GM12878 (cell line): ENCODE data around the gene TFB1M. TPM values are rescaled to one million over a fixed set of nuclear protein-coding genes. Genes with fewer than 3 reads are reported as not detected.

Source experiments
- ATAC-seq: fragments of 200-7000 bp; cut with Tn5 transposase; 3 replicates; pipeline ENCODE4 v1.9.1; 2020; ENCODE audit warnings: mild to moderate bottlenecking, moderate library complexity
- BruUV-seq: library from RNA; stranded (reverse); fragments of 400-500 nt; replicated peaks from 2 replicates; lab custom pipeline; 2021; lab: Mats Ljungman, UMichigan
- CTCF ChIA-PET: fragments of 300-600 bp; sonication (Branson Sonifier 250); formaldehyde crosslinking; extraction: SDS; loops from one replicate; lab custom pipeline; 2021; ENCODE audit warnings: inconsistent platforms; lab: Yijun Ruan, JAX
- POLR2A ChIA-PET: fragments of 350-600 bp; formaldehyde crosslinking; extraction: SDS; loops from one replicate; lab custom pipeline; 2021; ENCODE audit warnings: inconsistent platforms; lab: Charles Lee
- RAD21 ChIA-PET: fragments of 300-600 bp; sonication (Branson Sonifier 250); formaldehyde crosslinking; loops from one replicate; lab custom pipeline; 2023; ENCODE audit warnings: antibody characterized with exemption; ENCODE audit not compliant: unreplicated experiment; lab: Charles Lee
- SMC1A ChIA-PET: fragments of 300-600 bp; sonication (Branson Sonifier 250); formaldehyde crosslinking; loops from one replicate; lab custom pipeline; 2023; ENCODE audit not compliant: unreplicated experiment, uncharacterized antibody; lab: Charles Lee
- DNase-seq: peaks from one replicate; pipeline ENCODE4 v3.0.0-alpha.2; 2011; ENCODE audit warnings: low read depth, low spot score
- FAIRE-seq: peaks from 3 replicates; lab custom pipeline; 2011; peaks lifted over from hg19 to GRCh38; lab: Jason Lieb, UNC
- H2AFZ ChIP-seq: 2 replicates; pipeline ENCODE4 v1.6.0; 2011; ENCODE audit warnings: low read depth, low read length, control low read depth; ENCODE audit not compliant: control insufficient read depth
- H3K27ac ChIP-seq: 2 replicates; pipeline ENCODE4 v1.5.1; 2011; ENCODE audit warnings: control low read depth; ENCODE audit not compliant: control insufficient read depth, insufficient read depth
- H3K27me3 ChIP-seq, 2 experiments: replicated peaks in 1 of 2; 2 replicates each; pipeline versions ENCODE4 v1.6.0 to v1.6.1; 2011; ENCODE audit warnings: low read length in 1 of 2; ENCODE audit not compliant: control insufficient read depth in 2 of 2, insufficient read depth in 2 of 2
- H3K36me3 ChIP-seq, 2 experiments: 2 replicates each; pipeline ENCODE4 v1.5.1; 2011; ENCODE audit warnings: low read length in 1 of 2; ENCODE audit not compliant: control insufficient read depth in 2 of 2, insufficient read depth in 2 of 2
- H3K4me1 ChIP-seq: 2 replicates; pipeline ENCODE4 v1.6.1; 2011; ENCODE audit warnings: mild to moderate bottlenecking, low read length, moderate library complexity, mixed read lengths; ENCODE audit not compliant: control insufficient read depth, insufficient read depth
- H3K4me2 ChIP-seq: 2 replicates; pipeline ENCODE4 v1.6.0; 2011; ENCODE audit warnings: control low read depth; ENCODE audit not compliant: control insufficient read depth, insufficient read depth
- H3K4me3 ChIP-seq: fragments of 200-600 bp; sonication (generic); 2 replicates; pipeline ENCODE4 v1.5.1; 2016
- H3K79me2 ChIP-seq: 2 replicates; pipeline ENCODE4 v1.6.0; 2011; ENCODE audit warnings: low read length; ENCODE audit not compliant: control insufficient read depth, insufficient read depth
- H3K9ac ChIP-seq: 2 replicates; pipeline ENCODE4 v1.8.0; 2011; ENCODE audit warnings: low read length, control low read depth, mixed read lengths; ENCODE audit not compliant: control insufficient read depth, insufficient read depth
- H3K9me3 ChIP-seq: replicated peaks from 3 replicates; pipeline ENCODE4 v1.5.1; 2011; ENCODE audit warnings: mild to moderate bottlenecking, low read length; ENCODE audit not compliant: control insufficient read depth, insufficient read depth
- H4K20me1 ChIP-seq: 2 replicates; pipeline ENCODE4 v1.6.0; 2011; ENCODE audit not compliant: control insufficient read depth, insufficient read depth
- ASH2L ChIP-seq: fragments of 300-600, 200-600 bp; sonication (generic); IDR thresholded peaks from 2 replicates; pipeline ENCODE4 v1.6.1; 2017; ENCODE audit warnings: low read depth, mild to moderate bottlenecking, borderline replicate concordance
- IRF4 ChIP-seq: IDR thresholded peaks from 2 replicates; pipeline ENCODE4 v1.6.1; 2011; ENCODE audit warnings: low read depth, low read length
- KAT2A ChIP-seq: conservative IDR thresholded peaks from 2 replicates; pipeline ENCODE4 v1.6.1; 2011; ENCODE audit warnings: low read depth, low read length; ENCODE audit not compliant: control insufficient read depth
- NR2C2 ChIP-seq: IDR thresholded peaks from 2 replicates; pipeline ENCODE4 v1.6.1; 2011; ENCODE audit warnings: borderline replicate concordance, low read depth; ENCODE audit not compliant: control insufficient read depth, insufficient read length
- TBL1XR1 ChIP-seq: IDR thresholded peaks from 2 replicates; pipeline ENCODE4 v1.6.1; 2012; ENCODE audit warnings: low read depth, low read length, improper control_type of control experiment
- YY1 ChIP-seq: IDR thresholded peaks from 2 replicates; pipeline ENCODE4 v1.6.1; 2011; ENCODE audit warnings: low read depth, mild to moderate bottlenecking, low read length
- ZBED1 ChIP-seq: IDR thresholded peaks from 2 replicates; pipeline ENCODE4 v1.6.1; 2016; ENCODE audit warnings: borderline replicate concordance
- WGBS: methylation state at CpG from one replicate; pipeline ENCODE4 v1.1.6; 2016; ENCODE audit warnings: low lambda C conversion rate; ENCODE audit not compliant: insufficient replicate concordance, insufficient coverage; ENCODE audit errors: missing lambda C conversion rate; 5-methylcytosine and 5-hydroxymethylcytosine counted together
- in situ Hi-C: fragments of 300-500 bp; cut with MboI; formaldehyde crosslinking; loops from 9 replicates; pipeline ENCODE4 v1.14.3; 2018; ENCODE audit warnings: mixed read lengths
- intact Hi-C: fragments of 100-400 bp; cut with micrococcal nuclease; formaldehyde crosslinking; loops from one replicate; pipeline ENCODE4 v1.14.2; 2022; ENCODE audit not compliant: unreplicated experiment
- polyA plus RNA-seq, 11 experiments: library from polyadenylated mRNA; depleted of rRNA in 4 of 11; unstranded in 6 of 11; stranded (reverse) in 5 of 11; fragments of >200 nt; fragmentation: Nextera tagmentation in 4 of 11; fragmentation: Illumina TruSeq in 1 of 11; extraction: Ambion mirVana in 4 of 11; extraction: Trizol in 1 of 11; gene quantifications; 1 replicate in 1 of 11; 2 replicates in 10 of 11; pipeline versions ENCODE4 v1.2.1 to v1.2.3, GENCODE V29; 2011 to 2016; ENCODE audit warnings: inconsistent platforms in 2 of 11, missing spikeins in 2 of 11, low read depth in 1 of 11
- total RNA-seq, 4 experiments: library from RNA; depleted of rRNA in 3 of 4; stranded (reverse); fragments of >200 nt in 3 of 4; fragmentation: Illumina TruSeq in 1 of 4; extraction: Trizol in 1 of 4; gene quantifications; 2 replicates each; pipeline versions ENCODE4 v1.2.1 to v1.2.3, GENCODE V29; 2013 to 2021
- TF ChIP-seq, protein P1 (sequence below): fragments of 450-650 bp; IDR thresholded peaks from 2 replicates; pipeline ENCODE4 v1.6.1; 2018; ENCODE audit warnings: mild to moderate bottlenecking, low read depth, moderate library complexity; ENCODE audit not compliant: partially characterized antibody
- TF ChIP-seq, protein P2 (sequence below): fragments of 450-650 bp; IDR thresholded peaks from 2 replicates; pipeline ENCODE4 v1.6.1; 2018; ENCODE audit warnings: borderline replicate concordance, mild to moderate bottlenecking; ENCODE audit not compliant: partially characterized antibody
- TF ChIP-seq, protein P3 (sequence below): IDR thresholded peaks from 2 replicates; pipeline ENCODE4 v1.6.1; 2011; ENCODE audit warnings: low read depth, mild to moderate bottlenecking, low read length, moderate library complexity, borderline replicate concordance; ENCODE audit errors: extremely low read depth
- TF ChIP-seq, protein P4 (sequence below): fragments of 150-350 bp; IDR thresholded peaks from 2 replicates; pipeline ENCODE4 v1.6.1; 2014; ENCODE audit warnings: mild to moderate bottlenecking, low read depth, low read length

Gene TFB1M
- total and polyA plus RNA-seq, 10 of the 15 experiments (the other 5 are each of a cell fraction or from before 2014, with no cell fraction given): 29.9 to 117 (median 41.3) TPM

DNA sequence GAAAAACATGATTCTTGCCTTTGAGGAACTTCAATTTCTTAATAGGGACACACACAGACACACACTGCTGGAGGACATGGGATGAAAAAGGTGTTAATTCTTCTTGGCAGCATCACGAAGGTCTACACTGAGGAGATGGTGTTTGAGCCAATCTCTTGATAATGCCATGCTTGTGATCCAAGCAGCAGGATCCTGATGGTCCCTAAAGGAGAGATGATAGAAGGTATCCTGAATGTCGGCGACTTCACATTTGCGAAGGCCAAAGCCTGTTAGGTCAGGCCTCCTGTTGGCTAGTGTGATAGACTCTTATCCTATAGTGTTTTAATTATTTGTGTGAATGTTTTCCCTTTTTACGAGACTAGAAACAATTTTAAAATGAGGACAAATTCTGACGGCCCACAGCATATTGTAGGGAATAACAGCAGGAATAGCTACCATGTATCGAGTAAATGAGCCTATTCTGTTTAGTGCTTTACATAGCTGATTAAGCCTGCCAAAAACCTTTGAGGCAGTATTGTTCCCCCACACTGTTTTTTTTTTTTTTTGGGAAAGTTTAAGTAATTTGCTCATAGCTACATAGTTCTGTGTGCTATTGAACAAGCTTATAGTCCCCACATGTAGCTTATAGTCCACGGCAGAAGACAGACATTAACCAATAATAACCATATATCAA is 15.3 kb upstream of the TFB1M start:
- POLR2A ChIA-PET: interaction anchor here (0.6 to 1.6 kb wide), 3 partner anchors 8 to 1960 kb away, joined by 4 to 7 read pairs (median 6); no protein-coding TSS in a partner anchor
- intact Hi-C loops: loop anchor here (5.0 to 10.0 kb wide), 5 partner anchors 88 to 1948 kb away; no protein-coding TSS in a partner anchor

More for the DNA sequence above, 15.3 kb upstream of the TFB1M start:
- H3K27ac ChIP-seq: no peak overlapping the region
- no peaks in the 10 kb centered on the region for H3K27me3 ChIP-seq
- TF ChIP-seq ZBED1 (no peak), KAT2A (no peak), YY1 (no peak), ASH2L (no peak), NR2C2 (no peak), TBL1XR1 (no peak), IRF4 (no peak)
- TF ChIP-seq, protein P1, sequence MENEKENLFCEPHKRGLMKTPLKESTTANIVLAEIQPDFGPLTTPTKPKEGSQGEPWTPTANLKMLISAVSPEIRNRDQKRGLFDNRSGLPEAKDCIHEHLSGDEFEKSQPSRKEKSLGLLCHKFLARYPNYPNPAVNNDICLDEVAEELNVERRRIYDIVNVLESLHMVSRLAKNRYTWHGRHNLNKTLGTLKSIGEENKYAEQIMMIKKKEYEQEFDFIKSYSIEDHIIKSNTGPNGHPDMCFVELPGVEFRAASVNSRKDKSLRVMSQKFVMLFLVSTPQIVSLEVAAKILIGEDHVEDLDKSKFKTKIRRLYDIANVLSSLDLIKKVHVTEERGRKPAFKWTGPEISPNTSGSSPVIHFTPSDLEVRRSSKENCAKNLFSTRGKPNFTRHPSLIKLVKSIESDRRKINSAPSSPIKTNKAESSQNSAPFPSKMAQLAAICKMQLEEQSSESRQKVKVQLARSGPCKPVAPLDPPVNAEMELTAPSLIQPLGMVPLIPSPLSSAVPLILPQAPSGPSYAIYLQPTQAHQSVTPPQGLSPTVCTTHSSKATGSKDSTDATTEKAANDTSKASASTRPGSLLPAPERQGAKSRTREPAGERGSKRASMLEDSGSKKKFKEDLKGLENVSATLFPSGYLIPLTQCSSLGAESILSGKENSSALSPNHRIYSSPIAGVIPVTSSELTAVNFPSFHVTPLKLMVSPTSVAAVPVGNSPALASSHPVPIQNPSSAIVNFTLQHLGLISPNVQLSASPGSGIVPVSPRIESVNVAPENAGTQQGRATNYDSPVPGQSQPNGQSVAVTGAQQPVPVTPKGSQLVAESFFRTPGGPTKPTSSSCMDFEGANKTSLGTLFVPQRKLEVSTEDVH: no peak
- TF ChIP-seq, protein P2, sequence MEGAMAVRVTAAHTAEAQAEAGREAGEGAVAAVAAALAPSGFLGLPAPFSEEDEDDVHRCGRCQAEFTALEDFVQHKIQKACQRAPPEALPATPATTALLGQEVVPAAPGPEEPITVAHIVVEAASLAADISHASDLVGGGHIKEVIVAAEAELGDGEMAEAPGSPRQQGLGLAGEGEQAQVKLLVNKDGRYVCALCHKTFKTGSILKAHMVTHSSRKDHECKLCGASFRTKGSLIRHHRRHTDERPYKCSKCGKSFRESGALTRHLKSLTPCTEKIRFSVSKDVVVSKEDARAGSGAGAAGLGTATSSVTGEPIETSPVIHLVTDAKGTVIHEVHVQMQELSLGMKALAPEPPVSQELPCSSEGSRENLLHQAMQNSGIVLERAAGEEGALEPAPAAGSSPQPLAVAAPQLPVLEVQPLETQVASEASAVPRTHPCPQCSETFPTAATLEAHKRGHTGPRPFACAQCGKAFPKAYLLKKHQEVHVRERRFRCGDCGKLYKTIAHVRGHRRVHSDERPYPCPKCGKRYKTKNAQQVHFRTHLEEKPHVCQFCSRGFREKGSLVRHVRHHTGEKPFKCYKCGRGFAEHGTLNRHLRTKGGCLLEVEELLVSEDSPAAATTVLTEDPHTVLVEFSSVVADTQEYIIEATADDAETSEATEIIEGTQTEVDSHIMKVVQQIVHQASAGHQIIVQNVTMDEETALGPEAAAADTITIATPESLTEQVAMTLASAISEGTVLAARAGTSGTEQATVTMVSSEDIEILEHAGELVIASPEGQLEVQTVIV: no peak
- TF ChIP-seq, protein P3, sequence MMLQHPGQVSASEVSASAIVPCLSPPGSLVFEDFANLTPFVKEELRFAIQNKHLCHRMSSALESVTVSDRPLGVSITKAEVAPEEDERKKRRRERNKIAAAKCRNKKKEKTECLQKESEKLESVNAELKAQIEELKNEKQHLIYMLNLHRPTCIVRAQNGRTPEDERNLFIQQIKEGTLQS: no peak
- TF ChIP-seq, protein P4, sequence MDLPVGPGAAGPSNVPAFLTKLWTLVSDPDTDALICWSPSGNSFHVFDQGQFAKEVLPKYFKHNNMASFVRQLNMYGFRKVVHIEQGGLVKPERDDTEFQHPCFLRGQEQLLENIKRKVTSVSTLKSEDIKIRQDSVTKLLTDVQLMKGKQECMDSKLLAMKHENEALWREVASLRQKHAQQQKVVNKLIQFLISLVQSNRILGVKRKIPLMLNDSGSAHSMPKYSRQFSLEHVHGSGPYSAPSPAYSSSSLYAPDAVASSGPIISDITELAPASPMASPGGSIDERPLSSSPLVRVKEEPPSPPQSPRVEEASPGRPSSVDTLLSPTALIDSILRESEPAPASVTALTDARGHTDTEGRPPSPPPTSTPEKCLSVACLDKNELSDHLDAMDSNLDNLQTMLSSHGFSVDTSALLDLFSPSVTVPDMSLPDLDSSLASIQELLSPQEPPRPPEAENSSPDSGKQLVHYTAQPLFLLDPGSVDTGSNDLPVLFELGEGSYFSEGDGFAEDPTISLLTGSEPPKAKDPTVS: no peak
- FAIRE-seq (no peak), DNase-seq (no peak), ATAC-seq (no peak)
- H3K79me2 ChIP-seq: no peaks in the 10 kb centered on the region
- no peaks in the 10 kb centered on the region for H4K20me1 ChIP-seq
- no peak overlapping the region for H3K9ac ChIP-seq
- no peak overlapping the region for H2AFZ ChIP-seq
- no peak overlapping the region for H3K4me3 ChIP-seq
- SMC1A ChIA-PET: interaction anchor here (0.5 to 8.0 kb wide), 25 partner anchors 8 to 1210 kb away, joined by 3 to 66 read pairs (median 4); partner anchors contain the start of gene TFB1M
- in situ Hi-C loops: loop anchor here (5.0 to 10.0 kb wide), 3 partner anchors 203 to 1235 kb away; no protein-coding TSS in a partner anchor
- no TSS peak for BruUV-seq
- no peaks in the 10 kb centered on the region for H3K36me3 ChIP-seq
- no peak overlapping the region for H3K4me2 ChIP-seq
- CTCF ChIA-PET: interaction anchor here (0.6 to 6.3 kb wide), 15 partner anchors 9 to 1391 kb away, joined by 3 to 51 read pairs (median 3); no protein-coding TSS in a partner anchor
- RAD21 ChIA-PET: interaction anchor here (0.8 to 3.8 kb wide), 9 partner anchors 13 to 465 kb away, joined by 3 to 31 read pairs (median 3); no protein-coding TSS in a partner anchor
- H3K4me1 ChIP-seq: peaks cover 12% of the 10 kb centered on the region
- no peaks in the 10 kb centered on the region; the same call in 2 of the 3 replicates for H3K9me3 ChIP-seq
- 92% methylated on average over 8 of the region's 8 CpGs for WGBS
